ENCODE results near the gene NIT1. TPM values are rescaled to one million over a fixed set of nuclear protein-coding genes. Genes with fewer than 3 reads are reported as not detected.

The NIT1 gene
- total and polyA plus RNA-seq, 9 of the 15 experiments (the other 6 are each of a cell fraction or from before 2014, with no cell fraction given), result 18.4 to 76.0 (median 33.7) TPM

DNA sequence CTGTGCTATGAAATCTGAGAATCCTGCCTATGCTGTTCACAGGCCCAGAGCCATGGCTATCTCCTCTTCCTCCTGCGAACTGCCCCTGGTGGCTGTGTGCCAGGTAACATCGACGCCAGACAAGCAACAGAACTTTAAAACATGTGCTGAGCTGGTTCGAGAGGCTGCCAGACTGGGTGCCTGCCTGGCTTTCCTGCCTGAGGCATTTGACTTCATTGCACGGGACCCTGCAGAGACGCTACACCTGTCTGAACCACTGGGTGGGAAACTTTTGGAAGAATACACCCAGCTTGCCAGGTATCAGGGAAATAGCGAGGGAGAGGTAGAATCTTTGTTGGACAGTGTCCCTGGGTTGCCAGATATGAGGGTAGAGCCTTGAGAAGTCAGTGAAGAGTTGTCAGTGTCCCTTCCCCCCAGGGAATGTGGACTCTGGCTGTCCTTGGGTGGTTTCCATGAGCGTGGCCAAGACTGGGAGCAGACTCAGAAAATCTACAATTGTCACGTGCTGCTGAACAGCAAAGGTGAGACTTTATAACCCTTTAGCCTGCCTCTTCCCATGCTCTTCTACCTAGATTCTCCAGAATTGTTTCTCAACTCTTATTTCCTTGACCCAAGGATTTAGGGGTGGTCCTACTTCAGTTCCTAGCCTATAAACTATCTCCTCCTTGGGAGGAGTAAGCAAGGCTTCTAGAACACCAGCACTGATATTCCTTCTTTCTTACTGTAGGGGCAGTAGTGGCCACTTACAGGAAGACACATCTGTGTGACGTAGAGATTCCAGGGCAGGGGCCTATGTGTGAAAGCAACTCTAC, 1.4 kb downstream of the NIT1 start:
- Histone ChIP-seq H3K4me3 (peak overlapping the region; percentile 81), H3K9me1 (ENCODE audit: control insufficient read depth, insufficient read depth, low read length) (no peaks in the 10 kb centered on the region), H3K4me1 (replicated peaks in 1 of 2; ENCODE audit: control insufficient read depth in 2 of 2, insufficient read depth in 2 of 2, low read length in 2 of 2) (peaks cover 28 to 42% of the 10 kb centered on the region in 2 experiments), H3K27me3 (ENCODE audit: control insufficient read depth in 2 of 2, insufficient read depth in 2 of 2, low read length in 2 of 2) (no peaks in the 10 kb centered on the region; a peak in 1 of 5 replicates), H4K20me1 (replicated peaks; ENCODE audit: control insufficient read depth, insufficient read depth, low read length) (peaks cover 3% of the 10 kb centered on the region; the same call in 1 of the 2 replicates), H2AFZ (ENCODE audit: low read depth, low read length) (0 out of 2 replicates have a peak overlapping the region, but pooled peaks have one; percentile 25), H3K4me2 (ENCODE audit: insufficient read depth, low read length) (peak overlapping the region; percentile 98), H3K9ac (ENCODE audit: insufficient read depth in 1 of 2, low read depth in 2 of 2, low read length in 2 of 2) (peak overlapping the region; percentile 78 to 97), H3K79me2 (ENCODE audit: control insufficient read depth, insufficient read depth, low read length) (peaks cover 61% of the 10 kb centered on the region), H3K27ac (ENCODE audit: extremely low read depth, low read depth, low read length) (peak overlapping the region; percentile 95), H3K9me3 (replicated peaks; ENCODE audit: control insufficient read depth, insufficient read depth, low read depth, low read length) (no peaks in the 10 kb centered on the region), H3K36me3 (ENCODE audit: control insufficient read depth, insufficient read depth, low read length) (peaks cover 72% of the 10 kb centered on the region)
- FAIRE-seq (peak; percentile 96), DNase-seq (ENCODE audit: extremely low read depth in 1 of 4, low spot score in 3 of 4) (peak; percentile 68 to 83 (median 76)), ATAC-seq (peak; percentile 79)
- intact Hi-C loops (cut with micrococcal nuclease) (loop anchor here (1.0 to 2.0 kb wide), 2 partner anchors 13 to 48 kb away; partner anchors contain the start of genes DEDD and PPOX), in situ Hi-C loops (cut with MboI) (no loop called here)
- ChIA-PET CTCF (ENCODE audit: low intra/inter-chr PET ratio) (no interaction called here), POLR2A (interaction anchor here (5.3 kb wide), 1 partner anchor 8 kb away, joined by 39 read pairs; no protein-coding TSS in a partner anchor)
- BruUV-seq (replicated peaks), result no TSS peak
- 24% methylated on average over 10 of the region's 10 CpGs for WGBS (ENCODE audit: insufficient coverage, low coverage, missing lambda C conversion rate)
- TF ChIP-seq TAF7 (tag; IDR thresholded peaks at IDR 0.05) (no peak), STAT5B (CRISPR knock-in tag; IDR thresholded peaks at IDR 0.05) (no peak), XRCC3 (IDR thresholded peaks at IDR 0.05) (no peak), KLF13 (tag; IDR thresholded peaks at IDR 0.05; ENCODE audit: borderline replicate concordance, low read depth) (no peak), ELF1 (tag; IDR thresholded peaks at IDR 0.05) (peak; percentile 48; the same call in 1 of the 2 replicates), ZBTB1 (CRISPR knock-in tag; IDR thresholded peaks at IDR 0.05; ENCODE audit: borderline replicate concordance, low read depth) (no peak), SP2 (IDR thresholded peaks at IDR 0.05; ENCODE audit: extremely low read depth, low read depth, low read length, poor library complexity, severe bottlenecking) (no peak), TBL1XR1 (IDR thresholded peaks at IDR 0.05; ENCODE audit: low read length in 2 of 2) (0 out of 4 replicates have a peak, but pooled peaks of 1 of the 2 experiments have one; percentile 59), MYBL2 (IDR thresholded peaks at IDR 0.05; ENCODE audit: low read depth) (no peak), MYBL2 (CRISPR knock-in tag; IDR thresholded peaks at IDR 0.05; ENCODE audit: borderline replicate concordance) (no peak), ZNF583 (CRISPR knock-in tag; IDR thresholded peaks at IDR 0.05) (no peak), ZNF584 (CRISPR knock-in tag; IDR thresholded peaks at IDR 0.05; ENCODE audit: low read depth) (no peak), CREB1 (IDR thresholded peaks at IDR 0.05) (peak; percentile 62), CREB1 (CRISPR knock-in tag; IDR thresholded peaks at IDR 0.05) (peak; percentile 57; the same call in 1 of the 2 replicates), NUFIP1 (IDR thresholded peaks at IDR 0.05; ENCODE audit: partially characterized antibody) (no peak)
- TF ChIP-seq, protein P1, sequence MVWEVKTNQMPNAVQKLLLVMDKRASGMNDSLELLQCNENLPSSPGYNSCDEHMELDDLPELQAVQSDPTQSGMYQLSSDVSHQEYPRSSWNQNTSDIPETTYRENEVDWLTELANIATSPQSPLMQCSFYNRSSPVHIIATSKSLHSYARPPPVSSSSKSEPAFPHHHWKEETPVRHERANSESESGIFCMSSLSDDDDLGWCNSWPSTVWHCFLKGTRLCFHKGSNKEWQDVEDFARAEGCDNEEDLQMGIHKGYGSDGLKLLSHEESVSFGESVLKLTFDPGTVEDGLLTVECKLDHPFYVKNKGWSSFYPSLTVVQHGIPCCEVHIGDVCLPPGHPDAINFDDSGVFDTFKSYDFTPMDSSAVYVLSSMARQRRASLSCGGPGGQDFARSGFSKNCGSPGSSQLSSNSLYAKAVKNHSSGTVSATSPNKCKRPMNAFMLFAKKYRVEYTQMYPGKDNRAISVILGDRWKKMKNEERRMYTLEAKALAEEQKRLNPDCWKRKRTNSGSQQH (CRISPR knock-in tag; IDR thresholded peaks at IDR 0.05), result no peak
- TF ChIP-seq, protein P2, sequence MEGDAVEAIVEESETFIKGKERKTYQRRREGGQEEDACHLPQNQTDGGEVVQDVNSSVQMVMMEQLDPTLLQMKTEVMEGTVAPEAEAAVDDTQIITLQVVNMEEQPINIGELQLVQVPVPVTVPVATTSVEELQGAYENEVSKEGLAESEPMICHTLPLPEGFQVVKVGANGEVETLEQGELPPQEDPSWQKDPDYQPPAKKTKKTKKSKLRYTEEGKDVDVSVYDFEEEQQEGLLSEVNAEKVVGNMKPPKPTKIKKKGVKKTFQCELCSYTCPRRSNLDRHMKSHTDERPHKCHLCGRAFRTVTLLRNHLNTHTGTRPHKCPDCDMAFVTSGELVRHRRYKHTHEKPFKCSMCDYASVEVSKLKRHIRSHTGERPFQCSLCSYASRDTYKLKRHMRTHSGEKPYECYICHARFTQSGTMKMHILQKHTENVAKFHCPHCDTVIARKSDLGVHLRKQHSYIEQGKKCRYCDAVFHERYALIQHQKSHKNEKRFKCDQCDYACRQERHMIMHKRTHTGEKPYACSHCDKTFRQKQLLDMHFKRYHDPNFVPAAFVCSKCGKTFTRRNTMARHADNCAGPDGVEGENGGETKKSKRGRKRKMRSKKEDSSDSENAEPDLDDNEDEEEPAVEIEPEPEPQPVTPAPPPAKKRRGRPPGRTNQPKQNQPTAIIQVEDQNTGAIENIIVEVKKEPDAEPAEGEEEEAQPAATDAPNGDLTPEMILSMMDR (IDR thresholded peaks at IDR 0.05 in 2 of 3, conservative IDR thresholded peaks at IDR 0.05 in 1 of 3; ENCODE audit: insufficient read depth in 2 of 3, low read depth in 1 of 3, low read length in 3 of 3), result peak; percentile 66 to 73 (median 72)
- TF ChIP-seq, protein P3, sequence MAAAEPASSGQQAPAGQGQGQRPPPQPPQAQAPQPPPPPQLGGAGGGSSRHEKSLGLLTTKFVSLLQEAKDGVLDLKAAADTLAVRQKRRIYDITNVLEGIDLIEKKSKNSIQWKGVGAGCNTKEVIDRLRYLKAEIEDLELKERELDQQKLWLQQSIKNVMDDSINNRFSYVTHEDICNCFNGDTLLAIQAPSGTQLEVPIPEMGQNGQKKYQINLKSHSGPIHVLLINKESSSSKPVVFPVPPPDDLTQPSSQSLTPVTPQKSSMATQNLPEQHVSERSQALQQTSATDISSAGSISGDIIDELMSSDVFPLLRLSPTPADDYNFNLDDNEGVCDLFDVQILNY (CRISPR knock-in tag; IDR thresholded peaks at IDR 0.05), result peak; percentile 36; the same call in 1 of the 2 replicates

Data from K562 (cell line).